Measurements from ENCODE around the gene PIK3R3. TPM values are rescaled to one million over a fixed set of nuclear protein-coding genes. Genes with fewer than 3 reads are reported as not detected.

Gene PIK3R3
- total RNA-seq, 1 donor, result 14.2 TPM

DNA sequence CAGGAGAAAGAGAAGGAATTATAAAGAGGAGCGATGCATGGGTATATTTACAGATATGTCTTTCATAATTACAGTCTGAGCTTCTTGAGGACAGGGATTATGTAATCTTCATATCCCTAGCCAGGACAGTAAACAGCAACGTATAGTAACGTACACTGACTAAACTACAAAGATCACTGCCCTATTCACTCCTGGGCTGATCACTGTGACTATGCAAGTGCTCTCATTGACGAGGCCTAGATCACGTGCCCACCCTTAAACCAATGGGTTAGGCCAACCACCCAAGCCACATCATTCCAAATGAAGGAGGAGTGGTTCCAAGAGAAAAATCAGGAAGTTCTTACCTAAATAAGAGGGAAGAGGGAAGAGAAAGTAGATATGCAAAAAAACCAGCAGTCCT, 18.5 kb downstream of the PIK3R3 start:
- DNase-seq (ENCODE audit: low read depth), result no peak
- H3K4me3 ChIP-seq (ENCODE audit: low read depth, low read length), result no peak overlapping the region
- no peak for TF ChIP-seq CTCF (IDR thresholded peaks at IDR 0.05; ENCODE audit: insufficient read depth, low read depth, low read length)

DNA sequence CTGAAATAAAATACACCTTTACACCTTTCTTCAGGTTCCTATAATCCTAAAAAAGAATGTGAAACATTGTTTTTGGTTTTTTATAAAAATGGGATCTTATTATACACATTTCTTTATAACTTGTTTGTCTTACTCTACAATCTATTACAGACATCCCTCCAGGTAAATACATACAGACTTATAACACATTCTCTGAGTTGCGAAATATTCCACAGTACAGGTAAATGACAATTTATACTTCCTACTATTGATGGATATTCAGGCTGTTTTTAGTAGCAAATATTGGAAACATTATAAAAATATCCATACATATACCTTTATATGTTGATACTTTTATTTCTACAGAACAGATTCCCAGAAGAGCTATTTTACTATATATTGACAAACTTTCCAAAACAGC, 20.3 kb downstream of the PIK3R3 start:
- no peak overlapping the region for H3K4me3 ChIP-seq (ENCODE audit: low read depth, low read length)
- no peak for DNase-seq (ENCODE audit: low read depth)
- TF ChIP-seq CTCF (IDR thresholded peaks at IDR 0.05; ENCODE audit: insufficient read depth, low read depth, low read length), result no peak

GRCh38 chr1:46110521-46110920, 21.9 kb downstream of the PIK3R3 start:
- no peak for TF ChIP-seq CTCF (IDR thresholded peaks at IDR 0.05; ENCODE audit: insufficient read depth, low read depth, low read length)
- no peak overlapping the region for H3K4me3 ChIP-seq (ENCODE audit: low read depth, low read length)
- DNase-seq (ENCODE audit: low read depth), result no peak

DNA sequence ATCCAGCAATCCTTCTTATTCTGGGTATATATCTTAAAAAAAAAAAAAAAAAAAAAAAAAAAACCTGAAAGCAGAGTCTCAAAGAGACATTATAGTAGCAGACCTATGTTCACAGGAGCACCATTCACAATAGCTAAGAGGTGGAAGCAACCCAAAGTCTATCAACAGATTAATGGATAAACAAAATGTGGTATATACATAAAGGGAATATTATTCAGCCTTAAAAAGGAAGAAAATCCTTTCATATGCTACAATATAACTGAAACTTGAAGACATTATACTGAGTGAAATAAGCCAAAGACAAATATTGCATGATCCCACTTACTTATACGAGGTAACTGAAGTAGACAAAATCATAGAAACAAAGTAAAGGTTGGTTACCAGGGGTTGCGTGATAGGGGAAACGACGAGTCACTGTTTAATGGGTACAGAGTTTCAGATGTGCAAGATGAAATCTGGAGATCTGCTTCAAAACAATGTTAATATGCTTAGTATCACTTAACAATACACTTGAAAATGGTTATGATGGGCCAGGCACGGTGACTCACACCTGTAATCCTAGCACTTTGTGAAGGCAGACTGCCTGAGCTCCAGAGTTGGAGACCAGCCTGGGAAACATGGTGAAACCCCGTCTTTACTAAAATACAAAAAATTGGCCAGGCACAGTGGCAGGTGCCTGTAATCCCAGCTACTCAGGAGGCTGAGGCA, 29.5 kb downstream of the PIK3R3 start:
- DNase-seq (ENCODE audit: low read depth), result no peak
- TF ChIP-seq CTCF (IDR thresholded peaks at IDR 0.05; ENCODE audit: insufficient read depth, low read depth, low read length), result no peak
- no peak overlapping the region for H3K4me3 ChIP-seq (ENCODE audit: low read depth, low read length)

DNA sequence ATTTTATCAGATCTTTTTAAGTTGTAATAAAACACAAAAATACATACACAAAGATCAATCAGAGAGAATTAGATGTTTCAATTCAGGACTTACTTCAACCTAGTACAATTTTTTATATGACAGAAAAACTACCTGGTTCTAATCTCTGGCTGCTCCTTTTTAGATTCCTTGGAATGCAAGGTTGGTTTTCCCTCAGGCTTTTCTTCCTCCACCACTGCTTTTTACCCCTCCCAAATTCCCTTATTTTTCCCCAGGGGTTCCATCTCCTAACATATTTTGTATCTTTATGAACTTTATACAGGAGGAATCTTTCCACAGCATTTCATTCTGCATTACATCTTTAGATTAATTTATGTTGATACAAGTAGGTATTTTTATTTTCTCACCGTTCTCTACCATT, 33.2 kb downstream of the PIK3R3 start:
- DNase-seq (ENCODE audit: low read depth), result no peak
- no peak for TF ChIP-seq CTCF (IDR thresholded peaks at IDR 0.05; ENCODE audit: insufficient read depth, low read depth, low read length)
- H3K4me3 ChIP-seq (ENCODE audit: low read depth, low read length), result no peak overlapping the region

- no peak for TF ChIP-seq CTCF (IDR thresholded peaks at IDR 0.05; ENCODE audit: insufficient read depth, low read depth, low read length)
- H3K4me3 ChIP-seq (ENCODE audit: low read depth, low read length), result no peak overlapping the region
- no peak for DNase-seq (ENCODE audit: low read depth)
Measured at GRCh38 chr1:46098027-46098712, 34.3 kb downstream of the PIK3R3 start.
